Activated CD4-positive, alpha-beta T cell treated with anti-CD3 and anti-CD28 coated beads, Interleukin-10, Interleukin-2, amounts not matched to agents 100 ng/mL and 50 ng/mL, durations not matched to agents 16 hours and 8 hours (primary cell): ENCODE data around the gene RBM38.

Source experiments
- DNase-seq: peaks from one replicate; pipeline ENCODE4 v3.0.0-alpha.2; 2020

The RBM38 gene

DNA sequence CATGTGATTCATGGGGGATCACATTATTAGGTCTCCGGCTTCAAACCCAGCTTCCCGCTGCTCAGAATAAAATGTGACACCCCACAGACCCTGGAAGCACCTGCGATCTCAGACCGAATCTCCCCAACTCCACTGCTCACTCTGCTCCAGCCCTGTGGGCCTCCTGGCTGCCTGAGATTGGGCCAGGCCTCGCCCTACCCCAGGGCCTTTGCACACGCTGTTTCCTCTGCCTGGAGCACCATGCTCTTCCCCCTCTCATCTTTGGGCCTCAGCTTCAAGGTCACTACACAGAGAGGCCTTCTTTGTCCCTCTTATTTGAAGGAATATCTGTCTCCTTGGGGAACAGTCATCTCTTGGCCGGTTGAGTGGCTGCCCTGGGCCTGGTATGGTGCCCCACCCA lies 48.8 kb downstream of the RBM38 start:
- DNase-seq: no peak

DNA sequence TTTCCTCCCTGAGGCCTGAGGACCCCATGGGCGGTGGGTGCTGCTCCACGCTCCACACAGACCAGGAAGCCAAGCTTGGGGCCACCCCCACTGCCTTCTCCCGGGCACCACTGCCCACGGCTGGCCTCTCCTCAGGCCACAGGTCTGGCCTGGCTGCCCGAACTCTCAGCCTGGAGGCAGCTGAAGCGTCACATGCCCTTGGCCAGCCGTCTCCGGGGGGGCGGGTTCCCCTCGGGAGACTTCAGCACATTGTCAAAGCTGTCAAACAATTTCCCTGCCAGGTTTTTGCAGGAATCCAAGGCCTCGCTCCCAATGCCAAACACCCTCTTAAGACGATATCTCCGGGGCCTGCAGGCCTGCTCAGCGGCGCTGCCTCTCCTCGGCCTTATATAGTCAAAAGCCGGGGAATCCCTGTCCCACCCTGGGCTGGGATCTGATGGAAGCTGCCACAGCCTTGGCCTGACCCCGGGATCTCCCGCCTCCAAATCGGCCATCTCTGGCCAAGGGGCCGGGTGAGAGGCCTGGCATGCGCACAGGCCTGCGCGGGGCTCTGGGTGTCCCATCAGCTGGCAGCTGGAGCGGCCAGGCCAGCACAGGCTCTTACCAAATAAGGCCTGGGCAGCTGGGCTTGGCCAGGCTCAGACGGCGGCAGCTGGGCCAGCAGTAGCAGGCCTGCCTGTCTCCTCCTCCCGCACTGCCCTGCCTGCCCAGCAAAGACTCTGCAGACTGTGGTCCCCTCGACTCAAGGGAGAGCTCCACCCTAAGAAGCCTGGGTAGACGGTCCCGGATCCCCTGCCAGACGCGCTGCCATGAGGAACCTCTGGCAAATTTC lies 49.7 kb downstream of the RBM38 start:
- no peak for DNase-seq

DNA sequence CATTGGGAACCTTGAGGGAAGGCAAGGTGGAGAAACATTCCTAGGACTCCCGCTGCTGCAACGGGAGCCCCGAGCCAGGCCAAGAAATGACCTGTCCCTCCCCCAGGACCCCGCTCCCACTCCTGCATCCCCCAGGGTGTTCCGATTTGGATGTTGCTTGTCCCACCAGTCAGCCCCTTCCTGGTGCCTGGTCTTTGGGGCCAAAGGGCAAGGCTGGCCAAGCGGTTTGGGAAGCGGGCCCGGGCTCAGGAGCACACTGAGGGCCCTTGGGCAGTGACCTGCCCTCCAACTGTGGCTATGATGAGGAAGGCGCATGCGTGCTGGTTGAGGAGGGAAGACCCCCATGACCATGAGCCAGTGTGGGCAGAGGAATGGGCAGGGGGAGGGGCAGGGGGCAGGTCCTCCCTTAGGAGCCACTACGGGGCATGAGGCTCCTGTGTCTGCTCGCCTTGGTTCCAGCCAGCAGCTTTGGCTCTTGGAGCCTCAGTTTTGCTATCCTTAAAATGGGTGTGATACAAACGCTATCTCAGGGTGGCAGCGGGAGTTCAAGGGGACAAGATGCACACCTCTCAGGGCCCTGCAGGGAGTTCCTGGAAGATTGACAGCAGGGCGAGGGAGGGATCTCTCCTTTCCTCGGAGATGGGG lies 50.4 kb downstream of the RBM38 start:
- no peak for DNase-seq

DNA sequence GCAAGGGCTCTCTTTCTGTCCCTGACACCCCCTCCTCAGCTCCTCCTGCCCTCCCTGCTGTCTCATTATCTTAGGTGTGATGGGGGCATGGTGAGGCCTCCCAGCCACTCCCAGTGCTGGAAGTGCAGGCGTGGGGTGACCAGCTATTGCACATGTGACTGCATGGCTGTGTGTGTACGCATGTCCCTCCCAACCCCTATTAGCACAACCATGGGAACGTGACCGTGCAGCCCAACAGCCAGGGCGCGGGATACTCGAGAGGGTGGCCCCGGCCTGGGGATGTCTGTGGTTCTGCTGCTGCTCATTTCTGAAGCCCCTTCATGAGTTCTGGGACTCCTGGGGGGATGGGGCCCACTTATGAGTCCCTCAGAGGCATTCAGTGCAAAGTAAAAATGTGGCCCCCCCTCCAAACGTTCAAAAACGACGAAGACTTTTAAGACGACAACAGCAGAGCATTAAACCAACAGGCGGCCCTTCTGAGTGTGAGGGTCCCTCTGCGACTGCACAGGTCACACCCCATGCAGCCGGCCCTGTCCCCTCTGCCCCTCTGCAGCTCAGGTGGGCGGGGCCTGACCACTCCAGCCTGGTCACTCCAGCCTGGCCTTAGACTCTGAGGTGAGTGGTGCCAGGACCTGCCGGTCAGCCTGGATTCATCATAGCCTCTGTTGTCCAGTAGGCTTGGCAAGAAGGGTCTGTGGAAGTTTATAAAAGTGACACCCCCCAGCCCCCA lies 51.1 kb downstream of the RBM38 start:
- no peak for DNase-seq

DNA sequence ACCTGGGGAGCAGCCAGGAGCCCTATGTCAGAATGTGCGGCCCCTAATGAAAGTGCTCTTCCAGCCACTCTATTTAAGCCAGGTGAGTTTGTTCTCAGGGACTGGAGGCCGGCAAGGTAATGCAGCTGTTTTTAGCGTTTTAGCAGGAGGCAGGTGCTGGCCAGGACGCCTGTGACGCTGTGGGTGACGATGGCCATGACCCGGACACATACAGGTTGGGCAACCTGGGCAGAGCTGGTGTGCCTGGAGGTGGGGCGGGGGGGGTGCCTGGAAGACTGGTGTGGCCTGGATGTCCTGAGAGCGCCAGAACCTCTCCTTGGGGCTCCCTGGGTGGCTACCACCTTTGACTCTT lies 51.7 kb downstream of the RBM38 start:
- no peak for DNase-seq

DNA sequence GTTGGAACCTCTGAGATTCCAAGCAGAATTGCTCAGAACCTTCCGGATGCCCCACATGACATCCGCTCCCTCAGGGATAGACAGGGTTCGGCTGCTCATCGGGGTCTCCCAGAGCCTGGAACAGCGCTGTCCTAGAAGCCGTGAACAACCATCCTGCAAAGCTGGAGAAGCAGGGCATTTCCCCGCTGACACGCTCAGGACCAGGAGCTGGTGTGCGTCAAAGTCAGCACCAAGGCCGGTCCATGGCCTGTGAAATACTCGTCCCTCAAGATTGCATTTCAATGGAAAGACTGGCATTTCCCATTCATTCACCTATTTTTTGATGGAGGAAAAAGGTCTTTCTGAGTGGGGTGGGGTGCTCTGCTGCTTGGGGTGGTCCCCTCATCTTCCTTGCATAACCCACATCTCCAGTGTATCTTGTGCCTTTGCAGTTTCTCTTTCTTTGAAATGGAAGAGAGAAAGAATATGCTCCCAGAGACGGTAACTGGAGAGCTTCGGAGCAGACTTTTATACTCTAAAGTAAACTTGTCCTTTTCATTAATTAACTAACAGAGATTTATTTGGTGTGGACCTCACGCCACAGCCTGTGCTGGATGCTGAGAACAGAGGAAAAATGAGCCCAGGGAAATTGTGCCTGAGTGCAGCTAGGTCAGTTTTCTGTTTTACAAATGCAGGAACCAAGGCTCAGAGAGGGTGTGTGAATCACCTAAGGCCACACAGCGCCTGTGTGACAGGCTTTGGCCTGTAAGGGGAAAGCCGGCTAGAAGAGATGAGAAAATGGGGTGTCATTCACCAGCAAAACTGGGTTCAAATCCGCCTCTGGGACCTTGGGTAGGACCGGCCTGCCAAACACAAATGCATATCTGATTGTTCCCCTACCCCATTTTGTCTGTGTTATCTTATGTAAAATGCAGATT lies 52.4 kb downstream of the RBM38 start:
- DNase-seq: no peak

DNA sequence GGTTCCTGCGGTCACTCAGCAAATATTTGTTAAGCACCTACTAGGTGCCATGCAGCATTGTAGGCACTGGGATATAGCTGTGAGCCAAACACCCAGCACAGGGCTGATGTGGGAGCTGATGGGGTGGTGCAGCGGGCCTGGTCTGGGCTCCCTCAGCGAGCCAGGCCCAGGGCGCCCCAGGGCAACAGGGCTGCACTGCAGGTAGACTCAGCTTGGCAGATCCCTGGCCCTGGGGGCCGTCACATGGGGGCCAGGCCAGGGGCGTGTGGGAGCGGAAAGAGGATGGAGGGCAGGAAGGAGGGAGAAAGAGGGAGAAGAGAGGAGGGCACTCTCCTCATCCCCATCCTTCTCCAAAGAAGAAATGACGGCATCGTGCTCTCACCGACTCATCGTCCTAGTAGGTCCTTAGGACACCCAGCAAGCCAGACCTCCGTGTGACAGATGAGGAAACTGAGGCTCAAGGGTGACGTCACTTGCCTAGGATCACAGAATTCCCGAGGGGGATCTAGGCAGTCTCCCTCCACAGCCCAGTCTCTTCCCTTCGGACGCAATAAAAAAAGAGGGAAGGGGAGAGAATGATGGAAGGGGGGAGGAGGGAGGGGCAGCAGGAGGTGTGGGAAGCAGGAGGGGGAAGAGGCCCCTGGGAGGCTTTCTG lies 53.3 kb downstream of the RBM38 start:
- DNase-seq: no peak

DNA sequence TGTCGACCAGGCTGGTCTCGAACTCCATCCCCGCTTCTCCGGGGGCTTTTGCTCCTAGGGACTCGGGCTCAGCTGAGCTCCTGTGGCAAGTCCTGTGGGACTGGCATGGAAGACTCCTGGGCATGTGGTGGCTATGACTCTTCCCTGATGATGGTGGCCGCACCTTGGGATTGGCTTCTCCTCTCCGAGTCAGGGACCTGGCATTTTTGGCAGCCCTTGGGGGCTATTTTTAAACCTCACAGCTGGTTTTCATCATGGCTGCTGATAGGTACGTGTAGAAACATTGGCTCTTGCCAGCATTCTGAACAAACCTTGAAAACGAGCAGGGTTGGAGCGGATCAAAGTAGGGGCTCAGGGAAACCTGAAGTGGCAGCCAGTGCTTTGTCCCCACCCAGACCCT lies 54.1 kb downstream of the RBM38 start:
- no peak for DNase-seq

DNA sequence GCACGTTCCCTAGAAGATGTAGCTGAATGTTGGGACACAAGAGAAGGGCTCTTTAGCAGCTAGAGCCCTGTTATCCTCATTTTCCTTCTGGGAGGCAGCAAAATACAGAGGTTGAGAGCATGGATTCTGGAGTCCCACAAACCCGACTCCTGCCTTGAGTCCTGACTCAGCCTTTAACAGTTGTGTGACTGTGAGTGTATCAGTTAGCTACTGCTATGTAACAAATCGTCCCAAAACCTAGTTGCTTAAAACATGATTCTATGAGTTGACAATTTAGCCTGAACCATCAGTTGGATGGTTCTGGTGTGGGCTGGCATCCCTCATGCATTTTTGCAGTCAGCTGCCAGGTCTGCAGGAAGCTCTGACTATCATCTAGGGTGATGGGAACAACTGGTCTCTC lies 54.6 kb downstream of the RBM38 start:
- no peak for DNase-seq

DNA sequence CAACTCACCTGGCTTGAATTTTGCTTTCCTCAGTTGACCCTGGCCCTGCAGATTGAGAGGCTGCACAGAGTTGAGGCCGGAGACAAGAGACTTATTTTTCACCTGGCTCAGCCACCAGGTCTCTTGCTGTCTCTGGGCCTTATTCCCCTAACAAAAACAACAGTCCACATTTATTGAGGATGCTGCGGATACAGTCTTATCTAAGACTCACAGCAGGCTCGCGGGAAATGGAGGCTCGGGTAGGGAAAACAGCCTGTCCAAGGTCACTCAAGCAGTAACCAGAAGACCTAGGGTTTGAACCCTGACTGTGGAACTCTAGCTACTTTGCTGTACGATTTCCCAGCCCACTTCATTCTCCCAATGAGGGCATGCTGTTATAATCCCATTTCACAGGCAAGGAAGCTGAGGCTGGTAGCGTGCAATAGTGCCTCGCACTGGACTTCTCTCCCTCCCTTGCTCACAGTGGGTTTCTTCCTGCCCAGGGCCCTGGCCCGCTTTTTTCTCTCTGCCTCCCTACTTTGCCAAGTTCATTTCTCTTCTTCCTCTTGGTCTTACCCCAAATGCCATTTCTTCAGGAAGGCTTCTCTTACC lies 57.7 kb downstream of the RBM38 start:
- no peak for DNase-seq

DNA sequence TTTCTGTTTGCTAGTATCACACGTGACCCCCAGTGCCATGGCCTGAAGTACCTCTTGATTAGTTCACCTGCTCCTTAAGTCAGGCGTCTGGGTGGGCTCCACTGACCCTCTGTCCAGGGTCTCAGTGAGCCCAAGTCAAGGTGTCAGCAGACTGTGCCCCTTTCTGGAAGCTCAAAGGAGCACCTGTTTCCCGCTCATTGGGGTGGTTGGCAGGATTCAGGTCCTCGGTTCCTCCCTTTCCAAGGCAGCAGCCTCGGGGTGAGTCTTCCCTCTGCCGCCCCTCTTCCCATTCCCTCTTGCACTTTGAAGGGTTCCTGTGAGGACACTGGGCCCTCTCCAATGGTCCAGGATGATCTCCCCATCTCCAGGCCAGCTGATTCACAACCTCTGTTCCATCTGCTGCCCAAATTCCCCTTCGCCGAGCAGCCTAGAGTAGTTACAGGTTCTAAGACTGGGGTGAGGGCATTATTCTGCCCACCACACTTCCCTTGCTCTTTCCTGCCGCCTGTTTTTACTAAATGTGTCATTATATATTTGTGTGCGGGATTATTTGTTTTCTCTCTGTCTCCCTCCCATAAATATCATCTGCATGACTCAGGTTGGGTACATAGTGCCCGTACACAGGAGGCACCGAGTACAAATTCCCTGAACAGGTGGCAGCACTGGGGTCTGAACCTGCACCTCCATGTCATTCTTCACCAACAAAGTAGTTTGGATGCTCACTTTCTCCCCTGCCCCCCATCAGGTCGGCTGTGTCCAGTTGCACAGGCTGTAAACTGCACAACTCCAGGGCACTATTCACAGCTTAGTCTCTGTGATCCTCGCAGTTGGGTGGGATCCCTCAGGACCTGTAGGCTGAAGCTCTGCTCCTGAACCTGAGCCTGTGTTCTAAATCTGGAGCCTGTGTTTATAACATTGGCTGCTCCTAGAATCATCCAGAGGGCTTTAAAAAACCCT lies 58.5 kb downstream of the RBM38 start:
- DNase-seq: no peak

DNA sequence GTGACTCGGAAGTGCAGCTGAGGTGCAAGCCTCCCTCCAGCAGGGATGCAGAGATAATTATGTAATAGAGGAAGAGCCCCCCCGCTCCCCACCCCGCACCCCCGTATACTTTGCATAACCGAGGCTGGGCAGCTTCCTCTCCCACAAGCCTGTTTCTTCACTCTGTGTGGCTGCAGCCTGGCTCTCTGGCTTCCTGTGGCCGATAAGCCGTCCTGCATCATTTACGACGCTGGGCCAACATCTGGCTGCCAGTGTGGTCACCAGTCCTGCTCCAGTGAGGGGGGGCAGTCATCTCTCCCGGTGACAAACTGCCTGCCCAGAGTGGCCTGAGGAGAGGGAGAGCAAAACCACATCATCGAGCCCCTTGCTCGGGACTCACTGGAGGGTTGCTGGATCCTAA lies 59.2 kb downstream of the RBM38 start:
- DNase-seq: no peak

DNA sequence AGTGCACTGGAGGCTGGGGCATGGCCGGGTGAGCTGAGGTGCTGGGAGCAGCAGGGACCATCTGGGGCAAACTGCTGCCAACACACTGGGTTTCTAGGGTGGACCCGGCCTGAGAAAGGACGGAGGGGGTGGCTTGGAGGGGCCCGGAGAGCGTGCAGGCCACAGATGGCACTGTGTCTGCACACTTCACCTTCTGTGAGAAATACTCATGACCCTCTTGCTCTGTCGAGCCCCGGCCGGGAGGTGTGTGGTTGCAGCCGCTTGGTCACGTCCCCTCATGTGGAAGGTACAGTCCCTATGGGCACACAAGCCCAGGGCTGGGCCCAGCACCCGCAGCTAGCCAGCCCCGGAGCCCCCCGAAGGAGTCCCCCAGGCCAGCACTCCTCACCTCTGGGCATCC lies 59.7 kb downstream of the RBM38 start:
- no peak for DNase-seq

DNA sequence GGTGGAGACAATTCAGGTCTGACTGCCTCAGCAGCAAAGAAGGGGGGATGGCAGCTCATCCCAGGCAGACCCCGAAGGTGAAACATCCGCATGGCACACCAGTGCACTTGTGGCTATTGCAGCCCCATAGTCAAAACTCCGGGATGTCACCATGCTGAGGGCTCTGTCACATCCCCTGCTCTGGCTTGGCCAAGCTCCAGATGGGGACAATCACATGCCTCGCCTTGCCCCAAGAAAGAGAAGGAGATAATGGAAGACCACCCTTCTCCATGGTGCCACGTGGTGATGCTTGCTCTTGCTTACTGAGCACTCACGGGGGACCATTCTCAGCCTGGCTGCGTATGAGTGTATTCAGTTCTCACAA lies 60.2 kb downstream of the RBM38 start:
- DNase-seq: no peak

DNA sequence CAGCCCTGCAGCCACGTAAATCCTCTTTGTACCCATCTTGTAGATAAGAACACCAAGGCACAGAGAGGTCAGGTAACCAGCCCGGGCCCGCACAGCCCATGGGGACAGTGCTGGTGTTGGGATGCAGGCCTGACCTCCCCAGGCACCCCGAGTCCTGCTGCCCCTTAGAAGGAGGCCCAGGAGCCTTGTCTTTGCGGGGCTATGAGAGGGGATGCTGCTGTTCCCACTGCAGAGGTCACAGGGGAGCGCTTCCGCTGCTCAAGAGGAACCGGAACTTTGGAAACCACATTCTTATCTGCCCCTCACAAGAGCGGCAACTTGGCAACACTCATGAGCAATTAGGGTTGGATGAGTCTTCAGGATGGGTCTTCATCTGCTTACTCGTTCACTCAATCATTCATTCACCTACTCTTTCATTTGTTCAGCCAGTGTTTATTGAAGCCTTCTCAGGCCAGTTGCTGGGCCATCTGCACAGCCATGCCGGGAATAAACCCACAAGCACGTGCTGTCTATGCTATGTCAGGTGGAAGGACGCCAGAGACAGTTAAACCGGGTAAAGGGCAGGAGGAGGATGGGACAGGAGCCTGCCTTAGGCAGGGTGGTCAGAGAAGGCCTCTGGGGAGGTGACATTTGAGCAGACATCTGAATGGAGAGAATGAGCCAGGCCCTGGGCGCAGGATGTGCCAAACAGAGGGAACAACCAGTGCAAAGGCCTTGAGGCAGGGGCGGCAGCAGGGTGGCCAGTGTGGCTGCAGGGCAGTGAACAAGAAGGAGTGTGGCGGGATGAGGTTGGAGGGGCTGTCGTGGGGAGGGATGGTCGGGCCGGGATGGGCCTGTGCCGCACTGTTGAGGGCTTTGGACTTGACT lies 60.8 kb downstream of the RBM38 start:
- peak; percentile 19 for DNase-seq

DNA sequence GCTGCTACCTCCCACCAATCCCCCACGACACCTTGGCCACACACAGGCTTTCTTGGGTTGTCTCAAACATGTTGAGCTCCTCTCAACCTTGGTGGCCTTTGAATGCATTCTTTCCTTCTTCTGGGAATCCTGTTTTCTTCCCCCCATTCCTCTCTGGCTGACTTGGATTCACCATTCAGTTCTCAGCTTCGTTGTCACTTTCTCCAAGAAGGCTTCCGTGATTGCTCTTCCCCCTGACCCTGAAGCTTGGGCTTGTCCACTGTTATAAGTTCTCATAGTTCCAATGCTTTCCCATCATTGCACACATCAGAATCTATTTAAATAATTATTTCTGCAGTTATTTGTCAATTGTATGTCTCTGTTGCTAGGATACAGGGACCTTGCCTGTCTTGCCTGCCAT lies 64.2 kb downstream of the RBM38 start:
- DNase-seq: no peak

DNA sequence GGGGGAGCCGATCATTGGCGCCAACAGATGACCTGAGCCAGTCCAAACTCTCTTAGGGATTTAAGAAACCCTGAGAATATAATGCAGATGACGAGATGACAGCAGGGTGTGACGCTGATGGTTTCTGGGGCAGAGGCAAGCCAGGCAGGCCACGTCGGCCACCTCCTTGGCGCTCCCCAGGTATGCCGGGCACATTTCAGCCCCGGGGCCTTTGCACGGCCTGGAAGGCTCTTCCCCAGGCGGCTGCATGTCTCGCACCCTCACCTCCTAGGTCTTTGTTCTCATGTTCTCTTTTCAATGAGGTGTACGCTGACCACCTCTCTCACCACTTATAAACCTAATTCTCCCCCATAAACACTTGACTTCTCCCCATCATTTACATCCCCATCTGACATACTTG lies 64.9 kb downstream of the RBM38 start:
- DNase-seq: no peak

DNA sequence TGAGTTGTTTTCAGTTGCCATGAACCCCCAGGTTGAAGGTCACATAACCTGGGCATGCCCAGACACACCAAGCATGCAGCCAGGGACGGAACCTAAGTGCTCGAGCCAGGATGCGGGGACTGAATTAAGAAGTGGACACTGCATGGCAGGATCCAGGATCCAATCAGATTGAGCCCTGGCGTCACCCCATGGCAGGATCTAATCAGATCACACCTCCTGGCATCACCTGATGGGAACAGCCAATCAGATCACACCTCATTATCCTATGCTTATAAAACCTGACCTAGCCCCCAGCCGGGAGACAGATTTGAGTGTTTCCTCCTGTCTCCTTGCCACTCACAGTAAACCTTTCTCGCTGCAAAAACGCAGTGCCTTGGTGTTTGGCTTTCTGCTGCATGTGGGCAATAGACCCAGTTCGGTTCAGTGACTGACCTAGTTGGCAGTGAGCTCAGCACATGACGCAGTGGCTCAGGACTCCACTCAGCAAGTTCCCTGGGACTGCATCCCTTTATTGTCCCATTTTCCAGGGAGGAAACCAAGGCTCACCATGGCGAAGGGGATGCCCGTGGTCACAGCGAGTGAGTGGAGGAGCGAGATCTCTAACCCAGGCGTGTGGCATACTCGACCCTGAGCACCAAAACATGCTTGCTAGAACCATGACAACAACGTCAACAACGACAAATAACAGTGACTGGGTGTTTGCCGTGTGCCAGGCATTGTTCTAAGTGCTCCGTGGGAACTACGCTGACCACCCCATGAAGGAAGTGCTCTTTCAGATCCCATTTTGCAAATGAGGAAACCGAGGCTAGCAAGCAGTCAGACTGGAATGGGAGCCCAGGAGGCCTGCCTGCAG lies 66.3 kb downstream of the RBM38 start:
- no peak for DNase-seq
